K562 (cell line): Measurements from ENCODE around the gene TP53RK. TPM values are rescaled to one million over a fixed set of nuclear protein-coding genes. Genes with fewer than 3 reads are reported as not detected.

ENCODE experiments used
- ARNT ChIP-seq, 2 experiments: fragments of 450-650 bp; IDR thresholded peaks; 2 replicates each; pipeline ENCODE4 v1.6.1; 2016; ENCODE audit warnings: mild to moderate bottlenecking in 1 of 2
- EGR1 ChIP-seq: fragments of 450-650 bp; conservative IDR thresholded peaks from 2 replicates; pipeline ENCODE4 v1.6.1; 2017; ENCODE audit warnings: mild to moderate bottlenecking
- ESRRB ChIP-seq: fragments of 250-450 bp; sonication (Bioruptor Pico); IDR thresholded peaks from 2 replicates; pipeline ENCODE4 v1.5.0; 2020; ENCODE audit warnings: mild to moderate bottlenecking, moderate library complexity, borderline replicate concordance
- ETV6 ChIP-seq, 3 experiments: fragments of 150-350 bp in 1 of 3; sonication (generic) in 1 of 3; formaldehyde crosslinking in 1 of 3; IDR thresholded peaks; 2 replicates each; pipeline versions ENCODE4 v1.6.1 to v1.8.0; 2014 to 2022; ENCODE audit warnings: borderline replicate concordance in 2 of 3, low read depth in 2 of 3, antibody characterized with exemption in 1 of 3, low read length in 1 of 3, mild to moderate bottlenecking in 1 of 3, missing genetic modification reagents in 1 of 3
- KHSRP ChIP-seq: fragments of 450-650 bp; IDR thresholded peaks from 2 replicates; pipeline ENCODE4 v1.6.1; 2017
- KLF1 ChIP-seq: fragments of 450-650 bp; IDR thresholded peaks from 2 replicates; pipeline ENCODE4 v1.6.1; 2016; ENCODE audit warnings: missing genetic modification characterization, missing compliant biosample characterization
- NONO ChIP-seq, 2 experiments: fragments of 200-400 bp in 1 of 2; fragments of 450-650 bp in 1 of 2; formaldehyde crosslinking in 1 of 2; IDR thresholded peaks; 2 replicates each; pipeline ENCODE4 v1.6.1; 2017; ENCODE audit warnings: low read depth in 2 of 2, mild to moderate bottlenecking in 2 of 2, moderate library complexity in 2 of 2, low read length in 1 of 2
- SAFB ChIP-seq: fragments of 200-400 bp; formaldehyde crosslinking; IDR thresholded peaks from 2 replicates; pipeline ENCODE4 v1.6.1; 2017; ENCODE audit warnings: low read depth, low read length, borderline replicate concordance
- SMARCA4 ChIP-seq: fragments of 450-650 bp; IDR thresholded peaks from 2 replicates; pipeline ENCODE4 v1.6.1; 2016
- TAF7 ChIP-seq: fragments of 450-650 bp; IDR thresholded peaks from 2 replicates; pipeline ENCODE4 v1.6.1; 2016; ENCODE audit warnings: missing genetic modification characterization, missing compliant biosample characterization
- ZNF76 ChIP-seq: fragments of 250-450 bp; sonication (Bioruptor Pico); IDR thresholded peaks from 2 replicates; pipeline ENCODE4 v1.4.0; 2020; ENCODE audit warnings: mild to moderate bottlenecking, moderate library complexity, borderline replicate concordance
- polyA plus RNA-seq, 8 experiments: library from polyadenylated mRNA; depleted of rRNA in 4 of 8; stranded (reverse) in 5 of 8; unstranded in 3 of 8; fragments of >200 nt; fragmentation: Nextera tagmentation in 2 of 8; fragmentation: Illumina TruSeq in 1 of 8; extraction: Ambion mirVana in 2 of 8; extraction: Trizol in 1 of 8; gene quantifications; 2 replicates each; pipeline versions ENCODE4 v1.2.1 to v1.2.3, GENCODE V29; 2011 to 2014; ENCODE audit warnings: inconsistent platforms in 1 of 8, missing spikeins in 1 of 8
- total RNA-seq, 7 experiments: library from RNA; depleted of rRNA in 6 of 7; stranded (reverse); fragments of >200 nt in 6 of 7; fragmentation: Illumina TruSeq in 2 of 7; extraction: Trizol in 2 of 7; gene quantifications; 2 replicates each; pipeline versions ENCODE4 v1.2.1 to v1.2.3, GENCODE V29; 2011 to 2021; ENCODE audit warnings: low replicate concordance in 1 of 7
- TF ChIP-seq, protein P1 (sequence below): fragments of 200-600 bp; sonication (generic); IDR thresholded peaks from one replicate; pipeline ENCODE4 v1.6.1; 2012; ENCODE audit warnings: mild to moderate bottlenecking, low read depth, low read length, inconsistent platforms
- TF ChIP-seq, protein P2 (sequence below): fragments of 250-450 bp; sonication (Bioruptor Pico); IDR thresholded peaks from 2 replicates; pipeline ENCODE4 v1.8.0; 2021; ENCODE audit warnings: borderline replicate concordance, mild to moderate bottlenecking, moderate library complexity; ENCODE audit not compliant: poor library complexity, severe bottlenecking

Gene TP53RK
- total and polyA plus RNA-seq, 9 of the 15 experiments (the other 6 are each of a cell fraction or from before 2014, with no cell fraction given): 2.9 to 43.5 (median 17.2) TPM

DNA sequence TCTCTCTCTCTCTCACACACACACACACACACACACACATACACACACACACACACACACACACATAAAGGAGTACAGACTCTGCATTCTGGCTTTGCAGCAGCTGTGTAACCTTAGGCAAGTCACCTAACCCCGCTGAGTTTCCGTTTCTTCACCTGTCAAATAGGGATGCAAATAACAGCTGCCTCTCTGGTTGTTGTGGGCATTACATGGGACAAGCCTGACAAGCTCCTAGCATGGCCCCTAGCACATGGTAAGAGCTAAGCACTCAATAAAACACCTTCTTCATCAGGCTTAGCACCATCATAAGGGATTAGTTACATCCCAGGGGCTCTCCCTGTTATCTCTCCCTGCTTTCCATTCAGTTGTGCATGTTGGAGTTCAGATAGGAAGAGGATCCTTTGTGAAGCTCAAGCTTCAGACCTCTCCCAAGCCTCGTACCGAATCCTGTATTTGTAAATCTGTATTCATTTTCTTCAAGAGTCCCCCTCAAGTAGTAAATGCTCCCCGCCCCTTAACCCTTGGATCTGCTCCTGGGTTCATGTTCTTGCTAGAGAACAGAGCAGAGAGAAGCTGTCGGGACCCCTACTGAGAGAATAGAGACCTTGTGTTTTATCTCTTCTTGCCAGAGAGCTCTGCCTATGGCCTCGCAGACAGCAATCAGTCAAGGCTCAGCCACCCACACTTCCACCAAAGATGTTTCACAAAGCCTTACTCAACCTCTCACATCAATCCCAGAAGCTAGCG lies 40.2 kb downstream of the TP53RK start (continued):
- TF ChIP-seq, protein P1, sequence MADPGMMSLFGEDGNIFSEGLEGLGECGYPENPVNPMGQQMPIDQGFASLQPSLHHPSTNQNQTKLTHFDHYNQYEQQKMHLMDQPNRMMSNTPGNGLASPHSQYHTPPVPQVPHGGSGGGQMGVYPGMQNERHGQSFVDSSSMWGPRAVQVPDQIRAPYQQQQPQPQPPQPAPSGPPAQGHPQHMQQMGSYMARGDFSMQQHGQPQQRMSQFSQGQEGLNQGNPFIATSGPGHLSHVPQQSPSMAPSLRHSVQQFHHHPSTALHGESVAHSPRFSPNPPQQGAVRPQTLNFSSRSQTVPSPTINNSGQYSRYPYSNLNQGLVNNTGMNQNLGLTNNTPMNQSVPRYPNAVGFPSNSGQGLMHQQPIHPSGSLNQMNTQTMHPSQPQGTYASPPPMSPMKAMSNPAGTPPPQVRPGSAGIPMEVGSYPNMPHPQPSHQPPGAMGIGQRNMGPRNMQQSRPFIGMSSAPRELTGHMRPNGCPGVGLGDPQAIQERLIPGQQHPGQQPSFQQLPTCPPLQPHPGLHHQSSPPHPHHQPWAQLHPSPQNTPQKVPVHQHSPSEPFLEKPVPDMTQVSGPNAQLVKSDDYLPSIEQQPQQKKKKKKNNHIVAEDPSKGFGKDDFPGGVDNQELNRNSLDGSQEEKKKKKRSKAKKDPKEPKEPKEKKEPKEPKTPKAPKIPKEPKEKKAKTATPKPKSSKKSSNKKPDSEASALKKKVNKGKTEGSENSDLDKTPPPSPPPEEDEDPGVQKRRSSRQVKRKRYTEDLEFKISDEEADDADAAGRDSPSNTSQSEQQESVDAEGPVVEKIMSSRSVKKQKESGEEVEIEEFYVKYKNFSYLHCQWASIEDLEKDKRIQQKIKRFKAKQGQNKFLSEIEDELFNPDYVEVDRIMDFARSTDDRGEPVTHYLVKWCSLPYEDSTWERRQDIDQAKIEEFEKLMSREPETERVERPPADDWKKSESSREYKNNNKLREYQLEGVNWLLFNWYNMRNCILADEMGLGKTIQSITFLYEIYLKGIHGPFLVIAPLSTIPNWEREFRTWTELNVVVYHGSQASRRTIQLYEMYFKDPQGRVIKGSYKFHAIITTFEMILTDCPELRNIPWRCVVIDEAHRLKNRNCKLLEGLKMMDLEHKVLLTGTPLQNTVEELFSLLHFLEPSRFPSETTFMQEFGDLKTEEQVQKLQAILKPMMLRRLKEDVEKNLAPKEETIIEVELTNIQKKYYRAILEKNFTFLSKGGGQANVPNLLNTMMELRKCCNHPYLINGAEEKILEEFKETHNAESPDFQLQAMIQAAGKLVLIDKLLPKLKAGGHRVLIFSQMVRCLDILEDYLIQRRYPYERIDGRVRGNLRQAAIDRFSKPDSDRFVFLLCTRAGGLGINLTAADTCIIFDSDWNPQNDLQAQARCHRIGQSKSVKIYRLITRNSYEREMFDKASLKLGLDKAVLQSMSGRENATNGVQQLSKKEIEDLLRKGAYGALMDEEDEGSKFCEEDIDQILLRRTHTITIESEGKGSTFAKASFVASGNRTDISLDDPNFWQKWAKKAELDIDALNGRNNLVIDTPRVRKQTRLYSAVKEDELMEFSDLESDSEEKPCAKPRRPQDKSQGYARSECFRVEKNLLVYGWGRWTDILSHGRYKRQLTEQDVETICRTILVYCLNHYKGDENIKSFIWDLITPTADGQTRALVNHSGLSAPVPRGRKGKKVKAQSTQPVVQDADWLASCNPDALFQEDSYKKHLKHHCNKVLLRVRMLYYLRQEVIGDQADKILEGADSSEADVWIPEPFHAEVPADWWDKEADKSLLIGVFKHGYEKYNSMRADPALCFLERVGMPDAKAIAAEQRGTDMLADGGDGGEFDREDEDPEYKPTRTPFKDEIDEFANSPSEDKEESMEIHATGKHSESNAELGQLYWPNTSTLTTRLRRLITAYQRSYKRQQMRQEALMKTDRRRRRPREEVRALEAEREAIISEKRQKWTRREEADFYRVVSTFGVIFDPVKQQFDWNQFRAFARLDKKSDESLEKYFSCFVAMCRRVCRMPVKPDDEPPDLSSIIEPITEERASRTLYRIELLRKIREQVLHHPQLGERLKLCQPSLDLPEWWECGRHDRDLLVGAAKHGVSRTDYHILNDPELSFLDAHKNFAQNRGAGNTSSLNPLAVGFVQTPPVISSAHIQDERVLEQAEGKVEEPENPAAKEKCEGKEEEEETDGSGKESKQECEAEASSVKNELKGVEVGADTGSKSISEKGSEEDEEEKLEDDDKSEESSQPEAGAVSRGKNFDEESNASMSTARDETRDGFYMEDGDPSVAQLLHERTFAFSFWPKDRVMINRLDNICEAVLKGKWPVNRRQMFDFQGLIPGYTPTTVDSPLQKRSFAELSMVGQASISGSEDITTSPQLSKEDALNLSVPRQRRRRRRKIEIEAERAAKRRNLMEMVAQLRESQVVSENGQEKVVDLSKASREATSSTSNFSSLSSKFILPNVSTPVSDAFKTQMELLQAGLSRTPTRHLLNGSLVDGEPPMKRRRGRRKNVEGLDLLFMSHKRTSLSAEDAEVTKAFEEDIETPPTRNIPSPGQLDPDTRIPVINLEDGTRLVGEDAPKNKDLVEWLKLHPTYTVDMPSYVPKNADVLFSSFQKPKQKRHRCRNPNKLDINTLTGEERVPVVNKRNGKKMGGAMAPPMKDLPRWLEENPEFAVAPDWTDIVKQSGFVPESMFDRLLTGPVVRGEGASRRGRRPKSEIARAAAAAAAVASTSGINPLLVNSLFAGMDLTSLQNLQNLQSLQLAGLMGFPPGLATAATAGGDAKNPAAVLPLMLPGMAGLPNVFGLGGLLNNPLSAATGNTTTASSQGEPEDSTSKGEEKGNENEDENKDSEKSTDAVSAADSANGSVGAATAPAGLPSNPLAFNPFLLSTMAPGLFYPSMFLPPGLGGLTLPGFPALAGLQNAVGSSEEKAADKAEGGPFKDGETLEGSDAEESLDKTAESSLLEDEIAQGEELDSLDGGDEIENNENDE: no peak
- no peak for TF ChIP-seq NONO (IDR thresholded peaks at IDR 0.05; ENCODE audit: low read depth in 2 of 2, low read length in 1 of 2)
- no peak for TF ChIP-seq KHSRP
- peak; percentile 92 for TF ChIP-seq EGR1
- no peak for TF ChIP-seq TAF7 (tag)
- TF ChIP-seq, protein P2, sequence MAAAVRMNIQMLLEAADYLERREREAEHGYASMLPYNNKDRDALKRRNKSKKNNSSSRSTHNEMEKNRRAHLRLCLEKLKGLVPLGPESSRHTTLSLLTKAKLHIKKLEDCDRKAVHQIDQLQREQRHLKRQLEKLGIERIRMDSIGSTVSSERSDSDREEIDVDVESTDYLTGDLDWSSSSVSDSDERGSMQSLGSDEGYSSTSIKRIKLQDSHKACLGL: no peak
- TF ChIP-seq SAFB: no peak
- TF ChIP-seq ZNF76 (CRISPR knock-in tag): no peak
- no peak for TF ChIP-seq KLF1 (tag)
- no peak for TF ChIP-seq ESRRB (CRISPR knock-in tag)
- TF ChIP-seq ARNT (IDR thresholded peaks at IDR 0.05): no peak
- no peak for TF ChIP-seq ETV6 (IDR thresholded peaks at IDR 0.05; ENCODE audit: borderline replicate concordance in 1 of 2, low read depth in 2 of 2, low read length in 1 of 2)
- TF ChIP-seq ETV6 (CRISPR knock-in tag; IDR thresholded peaks at IDR 0.05; ENCODE audit: borderline replicate concordance): no peak
- TF ChIP-seq SMARCA4: peak; percentile 76
